HG03378 (cell line): ENCODE measurements around the gene RPS4Y2.

Source experiments
- ATAC-seq: cut with Tn5 transposase; IDR thresholded peaks from one replicate; pipeline ENCODE4 v1.9.1; 2021; ENCODE audit warnings: mild to moderate bottlenecking, moderate library complexity; ENCODE audit not compliant: unreplicated experiment

RPS4Y2 gene

DNA sequence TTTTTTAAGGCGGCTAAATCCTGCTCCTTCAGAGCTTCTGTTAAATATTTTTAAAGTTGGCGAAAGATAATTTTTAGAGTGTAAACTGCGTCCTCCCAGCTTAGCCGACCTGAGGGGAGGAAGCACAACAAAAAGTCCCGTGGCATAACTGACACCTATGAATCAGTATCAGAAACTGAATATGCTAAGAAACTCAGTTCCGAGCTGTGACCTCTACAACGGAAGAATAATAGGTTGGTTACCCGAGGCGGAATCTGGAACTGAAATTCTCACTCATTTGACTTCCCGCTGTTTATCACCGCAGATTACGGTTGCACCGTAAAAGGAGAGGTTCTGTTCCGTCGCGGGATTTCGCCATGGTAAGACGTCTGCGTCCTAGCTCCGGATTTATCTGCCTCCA is at the start of gene RPS4Y2:
RPS4Y2 (plus strand) TSS at position 301 of the 400 bp plus-strand sequence; CDS start at position 357, 56 bp downstream.
- no peak for ATAC-seq

DNA sequence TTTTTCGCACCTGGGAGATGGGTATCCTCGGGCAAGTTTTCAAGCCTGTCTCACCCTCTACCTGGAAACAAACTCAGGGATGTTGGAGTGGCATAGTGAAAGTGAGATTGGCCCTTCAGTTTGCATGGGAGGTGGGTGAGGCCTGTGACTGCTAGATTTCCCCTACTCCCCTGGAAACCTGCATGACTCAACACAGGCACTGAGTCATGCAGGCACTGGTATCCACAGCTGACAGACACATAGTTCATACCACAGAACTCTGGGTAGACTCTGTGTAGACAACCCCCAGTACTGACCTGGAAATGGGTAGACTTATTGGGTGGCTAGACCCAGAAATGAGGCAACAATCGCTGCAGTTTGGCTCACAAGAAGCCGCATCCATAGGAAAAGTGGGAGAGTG is 41.5 kb upstream of the RPS4Y2 start:
- no peak for ATAC-seq

DNA sequence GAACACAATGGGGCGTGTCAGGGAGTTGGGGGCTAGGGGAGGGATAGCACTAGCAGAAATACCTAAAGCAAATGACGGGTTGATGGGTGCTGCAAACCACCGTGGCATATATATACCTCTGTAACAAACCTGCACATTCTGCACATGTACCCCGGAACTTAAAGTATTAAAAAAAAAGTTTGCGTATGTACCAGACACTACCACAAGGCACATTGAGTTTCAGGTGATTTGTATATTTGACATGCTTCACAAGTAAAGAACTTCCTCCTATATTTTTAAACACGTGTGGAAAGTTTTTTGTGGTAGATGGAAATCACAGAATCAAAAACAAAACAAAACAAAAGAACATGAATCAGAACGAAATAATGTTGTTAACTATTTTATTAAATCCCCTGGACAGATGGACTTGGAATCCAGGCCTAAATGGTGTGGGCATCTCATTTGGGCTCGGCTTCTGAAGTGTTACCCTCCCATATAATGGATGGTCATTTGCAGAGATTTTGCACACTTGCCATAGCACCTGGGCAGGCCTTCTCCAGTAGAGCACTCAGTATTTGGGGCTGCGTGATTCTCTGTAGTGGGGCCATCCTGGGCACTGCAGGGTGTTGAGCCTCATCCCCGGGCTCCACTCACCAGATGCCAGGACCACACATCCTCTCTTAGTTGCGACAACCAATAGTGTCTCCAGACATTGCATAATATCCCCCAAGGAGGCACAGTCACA is 29.6 kb upstream of the RPS4Y2 start:
- ATAC-seq = no peak

DNA sequence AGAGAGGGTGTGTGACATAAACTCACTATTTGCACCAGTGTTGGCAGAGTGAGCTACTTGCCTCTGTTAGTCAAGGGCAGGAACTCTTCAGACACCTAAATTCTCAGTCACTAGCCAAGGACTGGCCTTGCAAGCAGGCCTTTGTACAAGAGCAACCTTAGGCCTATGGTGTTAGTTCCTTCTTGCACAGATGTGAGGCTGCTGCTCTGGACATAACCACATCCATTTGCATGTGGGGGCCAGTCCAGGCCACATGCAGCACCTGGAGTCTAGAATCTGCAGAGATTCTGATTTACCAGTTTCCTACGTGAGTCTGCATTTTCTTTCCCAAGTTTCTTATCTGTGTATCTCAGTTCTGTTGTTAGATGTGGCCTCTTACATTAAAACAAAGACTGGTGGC is 20.7 kb upstream of the RPS4Y2 start:
- ATAC-seq = no peak

DNA sequence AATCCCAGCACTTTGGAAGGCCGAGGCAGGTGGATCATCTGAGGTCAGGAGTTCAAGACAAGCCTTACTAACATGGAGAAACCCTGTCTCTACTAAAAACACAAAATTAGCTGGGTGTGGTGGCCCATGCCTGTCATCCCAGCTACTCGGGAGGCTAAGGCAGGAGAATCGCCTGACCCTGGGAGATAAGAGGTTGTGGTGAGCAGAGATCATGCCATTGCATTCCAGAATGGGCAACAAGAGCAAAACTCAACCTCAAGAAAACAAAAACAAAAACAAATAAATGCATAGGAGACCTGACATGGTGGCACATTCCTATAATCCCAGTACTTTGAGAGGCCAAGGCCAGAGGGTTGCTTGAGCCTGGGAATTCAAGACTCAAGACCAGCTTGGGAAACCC is 16.1 kb upstream of the RPS4Y2 start:
- ATAC-seq = no peak

DNA sequence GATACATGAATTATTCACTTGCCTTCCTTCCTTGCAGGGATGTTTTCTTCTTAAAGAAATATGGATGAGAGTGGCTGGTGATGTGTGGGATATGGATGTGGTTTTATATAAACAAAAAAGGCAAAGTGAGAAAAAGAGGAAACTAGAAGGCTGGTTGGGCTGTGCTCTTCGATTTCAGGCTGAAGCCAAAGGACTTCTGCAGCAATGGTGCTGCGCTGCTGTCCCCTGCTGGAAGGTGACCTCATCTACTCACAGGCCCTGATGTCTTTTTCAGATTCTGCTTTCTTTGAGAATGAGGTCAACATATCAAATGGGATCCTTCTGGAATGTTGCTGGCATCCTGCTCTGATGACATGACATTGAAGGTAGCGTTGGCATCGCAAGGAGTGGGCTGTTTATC is 15.3 kb upstream of the RPS4Y2 start:
- ATAC-seq = no peak

DNA sequence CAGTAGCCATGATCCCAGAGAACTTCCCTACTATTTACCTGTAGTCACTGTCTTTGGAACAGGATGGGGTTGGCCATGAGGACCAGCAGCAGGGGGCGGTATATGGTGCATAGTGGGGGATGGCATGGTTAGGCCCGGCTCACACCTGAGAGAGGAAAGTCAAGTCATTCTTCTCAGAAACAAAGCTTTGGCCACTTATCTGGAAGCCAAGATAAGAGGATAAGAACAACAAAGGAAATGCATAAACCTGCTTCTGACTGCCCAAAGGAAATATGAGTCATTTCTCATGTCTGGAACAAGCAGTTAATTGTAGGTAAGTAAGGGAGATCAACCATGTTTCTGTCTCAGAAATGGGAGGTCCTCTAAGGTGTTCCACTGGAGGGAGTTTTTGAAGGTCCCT is 10.8 kb upstream of the RPS4Y2 start:
- no peak for ATAC-seq

DNA sequence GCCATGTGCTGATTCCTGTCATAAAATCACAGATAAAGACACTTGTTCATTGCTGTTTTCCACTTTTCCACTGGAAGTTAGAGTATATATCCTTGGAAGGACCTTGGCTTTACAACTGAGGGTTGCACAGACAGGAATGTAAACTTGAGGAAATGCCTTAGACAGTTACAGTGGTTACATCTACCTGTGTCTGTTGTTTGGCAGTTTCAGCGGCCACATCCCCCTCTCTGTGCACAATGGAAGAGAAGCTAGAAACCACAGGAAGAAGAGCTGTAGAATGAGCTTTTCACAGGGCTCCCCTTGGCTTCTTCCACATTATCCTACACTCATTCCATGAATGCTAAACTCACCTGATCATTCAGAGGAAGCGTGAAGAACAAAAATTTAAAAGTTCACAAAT is 9.0 kb upstream of the RPS4Y2 start:
- ATAC-seq = no peak

DNA sequence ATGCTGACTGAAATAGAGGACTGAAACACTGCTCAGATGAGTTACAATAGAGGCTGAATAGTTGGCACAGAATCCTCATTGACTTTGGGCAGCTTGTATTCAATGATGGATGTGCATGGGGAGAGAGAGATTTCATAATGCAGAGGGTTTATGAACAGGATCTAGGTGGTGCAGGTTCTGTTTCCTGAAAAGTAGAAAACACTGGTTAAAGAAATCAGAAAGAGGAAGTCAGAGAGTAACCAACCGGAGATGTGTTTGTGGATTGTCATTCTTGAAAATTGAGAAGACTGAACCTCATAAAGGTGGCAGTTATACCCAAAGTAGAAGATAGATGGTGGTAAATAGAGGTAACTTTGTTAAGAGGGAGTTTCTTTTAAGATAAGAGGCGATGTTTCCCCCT is 8.0 kb downstream of the RPS4Y2 start:
- ATAC-seq = no peak

DNA sequence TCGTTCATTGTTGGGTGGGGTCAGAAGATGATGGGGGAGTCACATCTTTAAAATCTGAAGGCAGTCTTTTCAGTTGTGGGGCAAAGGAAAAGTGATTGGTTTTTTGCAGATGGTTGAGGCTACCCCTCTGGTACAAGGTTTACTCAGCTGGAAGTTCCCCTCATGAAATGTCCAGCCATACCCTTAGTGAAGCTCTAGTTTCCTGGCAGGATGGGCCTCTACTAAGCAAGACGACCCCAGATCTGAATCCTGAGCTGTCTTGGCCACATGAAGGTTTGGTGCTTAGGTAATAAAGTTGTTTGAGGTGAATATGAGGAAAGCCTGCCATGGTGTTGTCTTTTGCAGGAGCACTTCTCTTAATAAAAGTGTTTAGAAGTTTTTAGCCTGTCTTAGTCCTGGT is 9.2 kb downstream of the RPS4Y2 start:
- ATAC-seq = no peak

DNA sequence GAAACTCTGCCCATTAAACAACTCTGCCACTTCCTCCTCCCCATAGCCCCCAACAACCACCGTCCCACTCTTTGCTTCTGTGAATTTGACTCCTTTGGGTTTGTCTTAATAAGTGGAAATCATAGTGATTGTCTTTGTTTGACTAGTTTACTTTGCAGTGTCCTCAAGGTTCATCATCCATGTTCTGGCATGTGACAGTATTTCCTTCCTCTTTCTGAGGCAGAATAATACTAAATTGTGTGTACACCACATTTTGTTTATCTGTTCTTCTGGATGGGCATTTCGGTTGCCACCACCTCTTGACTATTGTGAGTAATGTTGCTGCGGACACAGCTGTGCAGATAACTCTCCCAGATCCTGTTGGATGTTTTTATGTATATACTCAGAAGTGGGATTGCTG is 14.8 kb downstream of the RPS4Y2 start:
- ATAC-seq = no peak

DNA sequence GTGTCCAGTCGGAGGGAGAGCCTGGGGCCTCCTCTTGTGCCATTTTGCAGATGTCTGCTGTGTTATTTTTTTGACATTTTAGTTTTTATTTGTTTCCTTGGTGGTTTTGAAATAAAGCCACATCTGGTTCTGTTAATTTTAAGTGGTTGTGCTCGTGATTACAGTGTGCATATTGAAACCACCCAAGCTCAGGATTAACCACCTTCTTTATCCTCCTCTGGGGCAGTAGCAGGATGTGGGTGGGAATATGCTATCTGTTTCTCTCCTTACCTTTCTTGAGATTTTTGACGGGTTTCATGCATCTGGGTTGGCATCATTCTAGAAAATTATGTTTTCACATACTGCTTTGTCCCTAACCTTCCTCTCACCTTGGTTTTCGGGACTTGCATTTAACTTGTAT is 20.2 kb downstream of the RPS4Y2 start:
- ATAC-seq = no peak

DNA sequence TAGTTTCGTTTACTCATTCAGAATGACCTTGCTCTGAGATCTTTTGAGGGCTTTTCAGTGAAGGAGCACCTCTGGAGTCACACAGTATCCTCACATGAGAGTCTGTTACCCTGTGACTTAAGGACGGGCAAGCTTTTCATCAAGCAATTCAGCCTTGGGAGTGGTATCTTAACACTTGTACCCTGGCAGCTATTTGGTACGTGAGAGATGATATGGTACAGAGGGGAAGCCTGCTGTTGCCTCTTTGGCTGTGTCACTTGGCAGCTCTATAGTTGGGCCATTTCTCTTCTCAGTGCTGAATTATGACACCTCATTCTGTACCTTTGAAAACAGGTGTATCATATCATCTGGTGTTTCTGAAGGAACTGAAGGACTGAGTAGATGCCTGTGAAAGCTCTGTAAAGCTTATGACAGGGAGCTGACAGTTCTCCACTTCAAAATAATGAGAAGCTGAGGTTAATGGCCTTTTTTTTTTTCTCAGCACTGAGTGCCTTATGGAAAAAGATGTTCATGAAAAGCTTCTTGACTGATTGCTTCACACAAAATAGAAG is 24.3 kb downstream of the RPS4Y2 start:
- no peak for ATAC-seq

DNA sequence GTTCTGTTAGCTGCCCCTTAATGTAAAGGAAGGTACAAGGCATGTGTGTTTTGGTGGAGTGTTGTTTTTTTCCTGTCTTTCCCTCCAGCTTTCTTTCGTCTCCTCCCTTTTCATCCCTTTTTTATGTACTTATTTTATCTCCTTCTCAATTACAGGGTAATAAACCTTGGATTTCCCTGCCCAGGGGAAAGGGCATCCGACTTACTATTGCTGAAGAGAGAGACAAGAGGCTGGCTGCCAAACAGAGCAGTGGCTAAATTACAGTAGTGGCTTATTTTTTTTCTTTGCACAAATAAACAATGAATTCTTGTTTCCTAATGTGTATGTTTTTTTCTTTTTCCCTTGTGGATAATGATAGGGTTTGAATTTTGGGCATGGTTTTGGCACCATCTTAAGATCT is 24.9 kb downstream of the RPS4Y2 start:
- ATAC-seq = no peak

DNA sequence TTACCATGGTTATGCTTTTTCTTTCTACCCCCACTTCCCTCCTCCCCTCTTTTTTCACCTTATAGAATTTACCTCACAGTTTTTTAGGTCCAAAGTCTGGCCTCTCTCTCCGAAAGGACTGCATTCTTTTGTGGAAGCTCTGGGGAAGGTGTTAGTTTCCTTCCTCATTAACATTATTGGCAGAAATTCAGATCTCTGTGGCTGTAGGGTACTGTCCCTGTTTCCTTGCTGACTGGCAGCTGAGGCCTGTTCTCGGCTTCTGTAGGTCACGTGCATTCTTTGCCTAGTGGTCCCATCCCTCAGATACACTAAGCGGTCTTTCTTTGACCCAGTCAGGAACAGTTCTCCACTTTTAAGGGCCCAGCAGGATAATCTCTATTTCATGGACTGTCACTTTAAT is 25.5 kb downstream of the RPS4Y2 start:
- ATAC-seq = no peak

DNA sequence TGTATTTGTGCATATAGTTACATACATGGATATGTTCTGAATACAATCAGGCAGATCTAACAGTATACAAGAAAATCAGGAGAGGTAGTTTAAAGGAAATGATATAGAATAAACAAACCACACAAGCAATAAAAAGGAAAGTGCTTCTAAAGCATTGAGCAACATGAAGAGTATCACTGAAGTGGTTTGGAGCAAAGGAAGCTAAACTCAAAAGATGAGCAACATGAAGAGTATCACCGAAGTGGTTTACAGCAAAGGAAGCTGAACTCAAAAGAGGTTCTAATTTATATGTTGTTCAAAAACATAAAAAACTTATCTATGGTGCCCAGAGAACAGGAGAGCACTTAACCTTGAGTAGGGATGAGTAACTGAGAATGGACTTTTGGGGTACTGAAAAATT is 29.1 kb downstream of the RPS4Y2 start:
- no peak for ATAC-seq

DNA sequence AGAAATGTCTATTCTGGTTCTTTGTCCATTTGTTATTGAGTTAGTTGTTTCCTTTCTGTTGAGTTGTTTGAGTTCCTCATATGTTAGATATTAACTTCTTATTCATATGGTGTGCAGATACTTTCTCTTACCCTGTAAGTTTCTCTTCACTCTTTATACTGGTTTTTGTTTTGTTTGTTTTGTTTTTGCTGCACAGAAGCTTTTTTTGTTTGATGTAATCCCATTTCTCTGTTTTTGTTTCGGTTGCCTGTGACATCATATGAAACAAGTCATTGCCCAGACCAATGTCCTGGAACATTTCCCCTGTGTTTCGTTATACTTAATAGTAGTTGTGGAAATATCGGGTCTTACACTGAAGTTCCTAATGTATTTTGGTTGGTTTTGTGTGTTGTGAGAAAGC is 31.2 kb downstream of the RPS4Y2 start:
- ATAC-seq = no peak

DNA sequence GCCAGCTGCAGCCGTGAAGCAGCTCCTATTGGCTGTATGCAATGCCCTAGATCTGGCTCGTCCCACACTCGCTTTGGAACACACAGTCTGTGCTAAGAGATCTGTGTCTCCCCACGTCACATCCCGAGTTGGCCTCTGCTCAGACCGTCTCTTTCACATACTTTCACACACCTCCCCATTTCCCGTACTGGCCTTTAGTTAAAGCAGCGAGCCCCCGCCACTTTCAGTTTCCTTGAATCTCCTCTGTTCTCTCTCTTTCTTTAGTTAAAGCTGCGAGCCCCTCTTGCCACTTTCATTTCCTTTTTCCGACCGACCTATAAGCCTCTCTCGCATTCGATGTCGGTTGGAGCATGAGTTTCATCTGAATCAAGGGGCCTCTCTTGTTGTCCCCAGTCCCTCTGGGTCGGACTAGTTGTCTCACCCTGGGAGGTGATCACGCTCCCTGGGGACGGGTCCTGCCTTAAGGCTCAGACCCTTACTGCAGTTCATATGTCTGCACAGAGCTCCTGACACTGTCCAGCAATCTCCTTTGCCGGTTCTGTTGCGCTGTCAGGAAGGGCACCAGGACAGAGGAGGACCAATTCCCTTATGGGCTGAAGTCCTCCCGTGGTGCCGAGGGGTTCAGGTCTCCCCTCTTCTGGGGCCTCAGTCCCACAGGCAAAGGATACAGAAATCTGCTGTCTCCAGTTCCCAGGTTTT is 42.6 kb downstream of the RPS4Y2 start:
- no peak for ATAC-seq

DNA sequence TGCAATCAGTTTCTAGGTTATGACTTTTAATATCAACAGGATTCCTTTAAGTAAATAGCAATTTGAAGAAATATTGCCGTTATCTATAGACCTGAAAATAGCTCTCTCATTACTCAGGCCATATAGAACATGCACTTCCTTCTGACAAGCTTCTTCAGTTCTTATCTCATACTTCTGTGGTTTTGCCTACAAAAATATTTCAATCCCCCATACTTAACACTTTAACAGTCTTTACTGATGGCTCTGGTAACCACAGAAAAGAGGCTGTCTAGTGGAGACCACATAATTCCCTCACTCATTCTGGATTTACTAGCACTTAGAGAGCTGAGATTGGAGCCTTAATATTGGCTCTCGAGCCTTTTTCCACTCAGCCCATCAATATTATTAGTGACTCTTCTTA is 46.8 kb downstream of the RPS4Y2 start:
- ATAC-seq = no peak

DNA sequence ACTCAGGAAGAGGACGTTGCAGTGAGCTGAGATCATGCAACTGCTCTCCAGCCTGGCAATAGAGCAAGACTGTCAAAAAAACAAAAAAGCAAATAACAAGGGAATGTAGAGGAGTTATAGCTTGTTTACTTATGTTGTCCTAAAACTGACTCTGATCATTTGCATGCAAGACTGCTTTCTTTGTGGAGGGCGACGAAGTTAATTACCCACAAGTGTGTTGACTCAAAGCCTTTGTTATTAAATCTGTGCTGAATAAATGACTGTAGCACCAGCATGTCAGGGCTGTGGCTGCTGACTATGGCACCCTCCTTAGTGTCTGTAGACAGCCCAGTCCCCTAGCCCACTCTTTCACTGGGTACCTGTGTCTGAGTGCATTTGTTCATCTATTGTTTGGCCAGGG is 50.3 kb downstream of the RPS4Y2 start:
- ATAC-seq = no peak

DNA sequence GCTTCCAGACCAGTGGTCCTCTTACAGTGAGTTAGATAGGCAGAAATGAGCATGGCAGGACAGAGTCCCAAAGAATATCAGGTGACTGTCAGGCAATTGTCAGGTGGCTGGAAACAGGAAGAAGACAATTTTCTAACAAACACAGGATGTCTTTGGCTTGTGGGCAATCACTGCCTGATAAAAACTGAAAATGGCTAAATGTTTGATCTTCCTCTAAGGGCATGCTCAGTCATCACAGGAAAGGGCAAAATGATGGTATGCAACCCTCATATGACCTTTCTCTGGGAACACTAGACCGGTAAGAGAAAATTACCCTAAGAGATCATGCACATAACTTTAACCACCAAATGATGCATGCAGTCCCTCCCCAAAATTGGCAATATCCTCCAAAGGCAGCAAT is 57.6 kb downstream of the RPS4Y2 start:
- ATAC-seq = no peak

DNA sequence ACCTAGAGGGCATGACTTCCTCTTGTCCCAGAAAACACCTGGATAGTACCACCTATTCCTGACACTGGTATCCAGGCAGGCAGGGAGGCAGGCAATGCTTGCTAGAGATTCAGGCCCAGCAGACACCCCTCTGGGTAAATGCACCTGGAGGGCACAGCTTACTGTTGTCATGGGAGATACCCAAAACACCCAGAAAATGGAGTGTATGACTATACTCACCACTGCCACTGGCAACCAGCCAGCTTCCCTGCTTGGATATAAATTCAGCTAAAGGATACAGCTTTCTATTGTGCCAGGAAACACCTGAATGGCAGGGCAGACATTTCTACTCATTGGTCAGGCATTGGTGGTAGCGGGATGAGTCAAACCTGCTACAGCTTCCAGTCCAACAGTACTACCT is 58.9 kb downstream of the RPS4Y2 start:
- no peak for ATAC-seq
